ENCODE data around the gene NOS1AP. TPM values are rescaled to one million over a fixed set of nuclear protein-coding genes. Genes with fewer than 3 reads are reported as not detected.

Gene NOS1AP
- total and polyA plus RNA-seq, 2 experiments from 2014 or later, result 5.8 to 6.6 TPM

DNA sequence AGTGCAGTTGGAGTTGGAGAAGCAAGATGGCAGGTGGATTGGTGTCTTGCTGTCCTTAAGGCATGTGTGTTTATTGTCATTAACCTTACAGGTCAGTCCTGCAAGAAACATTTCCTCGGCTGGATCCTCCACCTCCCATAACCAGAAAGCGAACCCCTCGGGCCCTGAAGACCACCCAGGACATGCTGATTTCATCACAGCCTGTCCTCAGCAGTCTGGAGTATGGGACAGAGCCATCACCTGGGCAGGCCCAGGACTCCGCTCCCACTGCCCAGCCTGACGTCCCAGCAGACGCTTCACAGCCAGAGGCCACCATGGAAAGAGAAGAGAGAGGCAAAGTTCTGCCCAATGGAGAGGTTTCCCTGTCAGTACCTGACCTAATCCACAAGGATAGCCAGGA is 313.6 kb downstream of the NOS1AP start (continued):
- TF ChIP-seq, protein P1, sequence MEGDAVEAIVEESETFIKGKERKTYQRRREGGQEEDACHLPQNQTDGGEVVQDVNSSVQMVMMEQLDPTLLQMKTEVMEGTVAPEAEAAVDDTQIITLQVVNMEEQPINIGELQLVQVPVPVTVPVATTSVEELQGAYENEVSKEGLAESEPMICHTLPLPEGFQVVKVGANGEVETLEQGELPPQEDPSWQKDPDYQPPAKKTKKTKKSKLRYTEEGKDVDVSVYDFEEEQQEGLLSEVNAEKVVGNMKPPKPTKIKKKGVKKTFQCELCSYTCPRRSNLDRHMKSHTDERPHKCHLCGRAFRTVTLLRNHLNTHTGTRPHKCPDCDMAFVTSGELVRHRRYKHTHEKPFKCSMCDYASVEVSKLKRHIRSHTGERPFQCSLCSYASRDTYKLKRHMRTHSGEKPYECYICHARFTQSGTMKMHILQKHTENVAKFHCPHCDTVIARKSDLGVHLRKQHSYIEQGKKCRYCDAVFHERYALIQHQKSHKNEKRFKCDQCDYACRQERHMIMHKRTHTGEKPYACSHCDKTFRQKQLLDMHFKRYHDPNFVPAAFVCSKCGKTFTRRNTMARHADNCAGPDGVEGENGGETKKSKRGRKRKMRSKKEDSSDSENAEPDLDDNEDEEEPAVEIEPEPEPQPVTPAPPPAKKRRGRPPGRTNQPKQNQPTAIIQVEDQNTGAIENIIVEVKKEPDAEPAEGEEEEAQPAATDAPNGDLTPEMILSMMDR (conservative IDR thresholded peaks at IDR 0.05; ENCODE audit: low read depth in 2 of 2), result no peak
- TF ChIP-seq, protein P2, sequence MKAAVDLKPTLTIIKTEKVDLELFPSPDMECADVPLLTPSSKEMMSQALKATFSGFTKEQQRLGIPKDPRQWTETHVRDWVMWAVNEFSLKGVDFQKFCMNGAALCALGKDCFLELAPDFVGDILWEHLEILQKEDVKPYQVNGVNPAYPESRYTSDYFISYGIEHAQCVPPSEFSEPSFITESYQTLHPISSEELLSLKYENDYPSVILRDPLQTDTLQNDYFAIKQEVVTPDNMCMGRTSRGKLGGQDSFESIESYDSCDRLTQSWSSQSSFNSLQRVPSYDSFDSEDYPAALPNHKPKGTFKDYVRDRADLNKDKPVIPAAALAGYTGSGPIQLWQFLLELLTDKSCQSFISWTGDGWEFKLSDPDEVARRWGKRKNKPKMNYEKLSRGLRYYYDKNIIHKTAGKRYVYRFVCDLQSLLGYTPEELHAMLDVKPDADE (IDR thresholded peaks at IDR 0.05), result no peak

- Histone ChIP-seq H3K4me3 (no peak overlapping the region), H2AFZ (no peak overlapping the region), H3F3A (replicated peaks; ENCODE audit: low read depth) (no peaks in the 10 kb centered on the region), H3K27ac (ENCODE audit: low read depth) (no peak overlapping the region), H3K79me2 (replicated peaks; ENCODE audit: insufficient read depth) (no peaks in the 10 kb centered on the region), H3K9me2 (ENCODE audit: insufficient read depth) (no peaks in the 10 kb centered on the region), H3K36me3 (ENCODE audit: insufficient read depth) (no peaks in the 10 kb centered on the region), H3K4me2 (no peak overlapping the region), H3K27me3 (ENCODE audit: insufficient read depth) (no peaks in the 10 kb centered on the region), H4K20me1 (replicated peaks; ENCODE audit: insufficient read depth) (no peaks in the 10 kb centered on the region), H3K4me1 (ENCODE audit: insufficient read depth) (no peaks in the 10 kb centered on the region)
- peaks cover 26% of the 10 kb centered on the region for H3K36me3 Mint-ChIP-seq (ENCODE audit: low read depth)
- DNase-seq (ENCODE audit: low spot score), result no peak
- no peak for ATAC-seq
- peaks cover 12% of the 10 kb centered on the region for H3K4me1 Mint-ChIP-seq
- H3K27me3 Mint-ChIP-seq (ENCODE audit: insufficient read depth, low read depth, poor library complexity), result peaks cover 25% of the 10 kb centered on the region
- no peaks in the 10 kb centered on the region for H3K9me3 Mint-ChIP-seq
- H3K27ac Mint-ChIP-seq, result no peak overlapping the region; the same call in 1 of the 2 replicates
- no peak overlapping the region for H3K4me3 Mint-ChIP-seq
- TF ChIP-seq ZNF114 (CRISPR knock-in tag; IDR thresholded peaks at IDR 0.05), result no peak
- no peak for TF ChIP-seq ZNF331 (CRISPR knock-in tag; IDR thresholded peaks at IDR 0.05; ENCODE audit: low read depth)
- TF ChIP-seq EZH2 (IDR thresholded peaks at IDR 0.05; ENCODE audit: low read depth, unreplicated experiment), result no peak
- TF ChIP-seq, protein P2 (IDR thresholded peaks at IDR 0.05), result no peak
- no peak for TF ChIP-seq STAT1 (IDR thresholded peaks at IDR 0.05; ENCODE audit: unreplicated experiment)
- no peak for TF ChIP-seq POLR2AphosphoS5 (IDR thresholded peaks at IDR 0.05; ENCODE audit: low read depth)
- TF ChIP-seq, protein P1 (conservative IDR thresholded peaks at IDR 0.05; ENCODE audit: low read depth in 2 of 2), result no peak
- no peak for TF ChIP-seq NANOG (IDR thresholded peaks at IDR 0.05; ENCODE audit: borderline replicate concordance)
- no peak for TF ChIP-seq JUNB (IDR thresholded peaks at IDR 0.05; ENCODE audit: unreplicated experiment)
- no peak for TF ChIP-seq ZNF462 (CRISPR knock-in tag; IDR thresholded peaks at IDR 0.05)
- TF ChIP-seq EZH2phosphoT487 (IDR thresholded peaks at IDR 0.05; ENCODE audit: unreplicated experiment), result no peak
These were observed 314.0 kb downstream of the NOS1AP start for GRCh38 chr1:162383516-162383915.
